ENCODE results near the gene SUSD6.

Gene SUSD6

GRCh38 chr14:69760810-69761209 lies 149.4 kb downstream of the SUSD6 start:
- DNase-seq (ENCODE audit: low read depth in 2 of 2), result no peak

GRCh38 chr14:69763761-69764510 lies 152.5 kb downstream of the SUSD6 start:
- DNase-seq (ENCODE audit: low read depth in 2 of 2), result peak in 1 of 2 donors; percentile 8
